ENCODE results near the gene TAB3. TPM values are rescaled to one million over a fixed set of nuclear protein-coding genes. Genes with fewer than 3 reads are reported as not detected.

TAB3 gene
- total RNA-seq, 4 donors from 2014 or later = 9.7 to 25.8 (median 19.2) TPM

- H3K27ac ChIP-seq = no peak overlapping the region
- H3K9me3 ChIP-seq = no peaks in the 10 kb centered on the region
- ATAC-seq (no peak), DNase-seq (no peak)
- in situ Hi-C loops (cut with MboI; ENCODE audit: low sequenced_read_pairs in 4 of 4) (no loop called here), intact Hi-C loops (cut with DNase I; ENCODE audit: low total_unique reads) (no loop called here)
- no peaks in the 10 kb centered on the region for H3K4me1 ChIP-seq
- peaks cover 0 to 3% (median 0%) of the 10 kb centered on the region in 3 donors for H3K27me3 ChIP-seq
- no peak overlapping the region for H3K4me3 ChIP-seq
- no peak for TF ChIP-seq CTCF (IDR thresholded peaks at IDR 0.05 in 4 of 5, conservative IDR thresholded peaks at IDR 0.05 in 1 of 5)
- no peak for TF ChIP-seq POLR2A (IDR thresholded peaks at IDR 0.05)
- H3K36me3 ChIP-seq = no peaks in the 10 kb centered on the region
These were observed 21.2 kb upstream of the TAB3 start for GRCh38 chrX:30910124-30910860.

DNA sequence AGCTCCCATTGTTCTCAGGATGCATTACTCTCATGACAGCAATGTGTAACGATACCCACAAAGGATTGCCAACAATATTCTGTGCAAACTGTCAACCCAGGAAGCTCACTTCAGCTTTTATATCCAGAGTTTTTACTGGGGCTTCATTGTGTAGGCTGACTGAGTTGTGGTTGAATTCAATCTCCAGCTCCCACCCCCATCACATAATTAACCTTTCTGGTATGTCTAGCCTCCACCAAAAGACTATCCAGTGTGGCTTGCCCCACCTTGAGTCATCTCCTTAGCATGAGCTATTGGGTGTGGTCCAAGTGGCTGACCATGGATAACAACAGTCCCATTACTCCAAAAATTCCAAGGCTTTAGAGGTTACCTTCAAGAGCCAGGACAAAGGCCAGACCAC lies 17.7 kb upstream of the TAB3 start:
- intact Hi-C loops (cut with DNase I; ENCODE audit: low total_unique reads) = no loop called here
- Histone ChIP-seq H3K27me3 (peaks cover 0 to 3% (median 0%) of the 10 kb centered on the region in 3 donors), H3K4me3 (no peak overlapping the region), H3K4me1 (no peaks in the 10 kb centered on the region), H3K27ac (no peak overlapping the region), H3K36me3 (no peaks in the 10 kb centered on the region), H3K9me3 (no peaks in the 10 kb centered on the region)
- no peak for DNase-seq
- ATAC-seq = no peak
- in situ Hi-C loops (cut with MboI; ENCODE audit: low sequenced_read_pairs in 4 of 4) = no loop called here
- TF ChIP-seq CTCF (IDR thresholded peaks at IDR 0.05 in 4 of 5, conservative IDR thresholded peaks at IDR 0.05 in 1 of 5) (no peak), POLR2A (IDR thresholded peaks at IDR 0.05) (no peak)

GRCh38 chrX:30905321-30905720 lies 16.3 kb upstream of the TAB3 start:
- intact Hi-C loops (cut with DNase I; ENCODE audit: low total_unique reads) = no loop called here

DNA sequence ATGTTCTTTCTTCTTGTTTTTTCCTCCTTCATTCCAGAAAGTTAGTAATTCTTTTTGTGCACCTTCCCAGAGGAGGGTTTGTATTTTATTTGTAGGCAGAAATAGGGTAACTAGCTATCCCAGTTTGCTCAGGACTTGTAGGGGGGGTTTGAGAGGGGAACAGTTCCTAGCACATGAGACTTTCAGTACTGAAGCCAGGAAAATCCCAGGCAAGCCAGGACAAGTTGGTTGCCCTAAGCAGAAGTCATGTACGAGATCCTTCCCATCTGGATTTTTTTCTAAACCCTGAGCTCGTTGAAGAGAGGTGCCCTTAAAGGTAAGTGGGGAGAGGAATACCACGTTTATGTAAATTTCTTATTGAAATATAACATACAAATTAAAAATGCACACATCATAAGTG lies 15.6 kb upstream of the TAB3 start:
- DNase-seq (no peak), ATAC-seq (no peak)
- in situ Hi-C loops (cut with MboI; ENCODE audit: low sequenced_read_pairs in 4 of 4) = no loop called here
- Histone ChIP-seq H3K27ac (no peak overlapping the region), H3K4me3 (no peak overlapping the region), H3K4me1 (no peaks in the 10 kb centered on the region), H3K27me3 (peaks cover 0 to 3% (median 0%) of the 10 kb centered on the region in 3 donors), H3K36me3 (no peaks in the 10 kb centered on the region), H3K9me3 (no peaks in the 10 kb centered on the region)
- intact Hi-C loops (cut with DNase I; ENCODE audit: low total_unique reads) = no loop called here
- no peak for TF ChIP-seq CTCF (IDR thresholded peaks at IDR 0.05 in 4 of 5, conservative IDR thresholded peaks at IDR 0.05 in 1 of 5)
- no peak for TF ChIP-seq POLR2A (IDR thresholded peaks at IDR 0.05)

More at GRCh38 chrX:30905321-30905720, 16.3 kb upstream of the TAB3 start:
- H3K27ac ChIP-seq = no peak overlapping the region
- H3K4me1 ChIP-seq = no peaks in the 10 kb centered on the region
- no peaks in the 10 kb centered on the region for H3K36me3 ChIP-seq
- in situ Hi-C loops (cut with MboI; ENCODE audit: low sequenced_read_pairs in 4 of 4) = no loop called here
- no peak for ATAC-seq
- no peak for TF ChIP-seq POLR2A (IDR thresholded peaks at IDR 0.05)
- TF ChIP-seq CTCF (IDR thresholded peaks at IDR 0.05 in 4 of 5, conservative IDR thresholded peaks at IDR 0.05 in 1 of 5) = no peak
- no peaks in the 10 kb centered on the region for H3K9me3 ChIP-seq
- no peak overlapping the region for H3K4me3 ChIP-seq
- peaks cover 0 to 3% (median 0%) of the 10 kb centered on the region in 3 donors for H3K27me3 ChIP-seq
- no peak for DNase-seq

Data from gastrocnemius medialis (tissue), 4 donors.